ENCODE results near the gene GRM2. TPM values are rescaled to one million over a fixed set of nuclear protein-coding genes. Genes with fewer than 3 reads are reported as not detected.

Gene GRM2
- total RNA-seq, 1 donor from 2014 or later: 134 TPM

GRCh38 chr3:51709675-51710074 is 2.8 kb downstream of the GRM2 start:
- Mint-ChIP-seq H3K36me3 (ENCODE audit: unreplicated experiment) (peaks cover 15% of the 10 kb centered on the region), H3K4me1 (ENCODE audit: low read depth, unreplicated experiment) (peaks cover 41% of the 10 kb centered on the region), H3K27ac (ENCODE audit: unreplicated experiment) (no peak overlapping the region), H3K27me3 (ENCODE audit: unreplicated experiment) (peaks cover 19% of the 10 kb centered on the region), H3K4me3 (ENCODE audit: unreplicated experiment) (peak overlapping the region; percentile 83), H3K9me3 (ENCODE audit: unreplicated experiment) (peaks cover 21% of the 10 kb centered on the region)
- DNase-seq: no peak
- no peak for TF ChIP-seq CTCF (IDR thresholded peaks at IDR 0.05; ENCODE audit: partially characterized antibody, unreplicated experiment)

GRCh38 chr3:51710631-51711351 is 3.9 kb downstream of the GRM2 start:
- H3K9me3 Mint-ChIP-seq (ENCODE audit: unreplicated experiment): peaks cover 21% of the 10 kb centered on the region
- H3K36me3 Mint-ChIP-seq (ENCODE audit: unreplicated experiment): peaks cover 19% of the 10 kb centered on the region
- H3K4me3 Mint-ChIP-seq (ENCODE audit: unreplicated experiment): peak overlapping the region; percentile 65
- peaks cover 35% of the 10 kb centered on the region for H3K4me1 Mint-ChIP-seq (ENCODE audit: low read depth, unreplicated experiment)
- H3K27ac Mint-ChIP-seq (ENCODE audit: unreplicated experiment): no peak overlapping the region
- H3K27me3 Mint-ChIP-seq (ENCODE audit: unreplicated experiment): peaks cover 18% of the 10 kb centered on the region
- DNase-seq: no peak
- TF ChIP-seq CTCF (IDR thresholded peaks at IDR 0.05; ENCODE audit: partially characterized antibody, unreplicated experiment): no peak

GRCh38 chr3:51711352-51712037 is 4.6 kb downstream of the GRM2 start:
- peaks cover 21% of the 10 kb centered on the region for H3K9me3 Mint-ChIP-seq (ENCODE audit: unreplicated experiment)
- H3K36me3 Mint-ChIP-seq (ENCODE audit: unreplicated experiment): peaks cover 23% of the 10 kb centered on the region
- peak overlapping the region; percentile 43 for H3K27ac Mint-ChIP-seq (ENCODE audit: unreplicated experiment)
- H3K4me1 Mint-ChIP-seq (ENCODE audit: low read depth, unreplicated experiment): peaks cover 33% of the 10 kb centered on the region
- TF ChIP-seq CTCF (IDR thresholded peaks at IDR 0.05; ENCODE audit: partially characterized antibody, unreplicated experiment): no peak
- no peak overlapping the region for H3K4me3 Mint-ChIP-seq (ENCODE audit: unreplicated experiment)
- peaks cover 16% of the 10 kb centered on the region for H3K27me3 Mint-ChIP-seq (ENCODE audit: unreplicated experiment)
- no peak for DNase-seq

- H3K27me3 Mint-ChIP-seq (ENCODE audit: unreplicated experiment): peaks cover 17% of the 10 kb centered on the region
- H3K36me3 Mint-ChIP-seq (ENCODE audit: unreplicated experiment): peaks cover 25% of the 10 kb centered on the region
- TF ChIP-seq CTCF (IDR thresholded peaks at IDR 0.05; ENCODE audit: partially characterized antibody, unreplicated experiment): no peak
- peaks cover 21% of the 10 kb centered on the region for H3K9me3 Mint-ChIP-seq (ENCODE audit: unreplicated experiment)
- H3K4me3 Mint-ChIP-seq (ENCODE audit: unreplicated experiment): no peak overlapping the region
- H3K27ac Mint-ChIP-seq (ENCODE audit: unreplicated experiment): no peak overlapping the region
- no peak for DNase-seq
- peaks cover 35% of the 10 kb centered on the region for H3K4me1 Mint-ChIP-seq (ENCODE audit: low read depth, unreplicated experiment)
These were observed 5.2 kb downstream of the GRM2 start for GRCh38 chr3:51712038-51712420.

GRCh38 chr3:51712511-51712931 is 5.7 kb downstream of the GRM2 start:
- Mint-ChIP-seq H3K36me3 (ENCODE audit: unreplicated experiment) (peaks cover 28% of the 10 kb centered on the region), H3K9me3 (ENCODE audit: unreplicated experiment) (peaks cover 16% of the 10 kb centered on the region), H3K27ac (ENCODE audit: unreplicated experiment) (no peak overlapping the region), H3K4me1 (ENCODE audit: low read depth, unreplicated experiment) (peaks cover 39% of the 10 kb centered on the region), H3K4me3 (ENCODE audit: unreplicated experiment) (no peak overlapping the region), H3K27me3 (ENCODE audit: unreplicated experiment) (peaks cover 16% of the 10 kb centered on the region)
- DNase-seq: no peak
- no peak for TF ChIP-seq CTCF (IDR thresholded peaks at IDR 0.05; ENCODE audit: partially characterized antibody, unreplicated experiment)
